Measurements from ENCODE around the gene REEP6. TPM values are rescaled to one million over a fixed set of nuclear protein-coding genes. Genes with fewer than 3 reads are reported as not detected.
A peak's percentile ranks its signal among the peaks of the same experiment; 100 is the strongest.
"Not testable (repeated sequence)": the region's sequence is repeated elsewhere in the genome, so short reads cannot be mapped to it uniquely, and the experiment has no call there.

Gene REEP6
- total RNA-seq, 1 donor from 2014 or later: 0.31 TPM

GRCh38 chr19:1507763-1508506 lies 17.0 kb downstream of the REEP6 start:
- peak; percentile 92 for DNase-seq

- no peak for DNase-seq
Measured at GRCh38 chr19:1508507-1508856, 17.5 kb downstream of the REEP6 start.

DNA sequence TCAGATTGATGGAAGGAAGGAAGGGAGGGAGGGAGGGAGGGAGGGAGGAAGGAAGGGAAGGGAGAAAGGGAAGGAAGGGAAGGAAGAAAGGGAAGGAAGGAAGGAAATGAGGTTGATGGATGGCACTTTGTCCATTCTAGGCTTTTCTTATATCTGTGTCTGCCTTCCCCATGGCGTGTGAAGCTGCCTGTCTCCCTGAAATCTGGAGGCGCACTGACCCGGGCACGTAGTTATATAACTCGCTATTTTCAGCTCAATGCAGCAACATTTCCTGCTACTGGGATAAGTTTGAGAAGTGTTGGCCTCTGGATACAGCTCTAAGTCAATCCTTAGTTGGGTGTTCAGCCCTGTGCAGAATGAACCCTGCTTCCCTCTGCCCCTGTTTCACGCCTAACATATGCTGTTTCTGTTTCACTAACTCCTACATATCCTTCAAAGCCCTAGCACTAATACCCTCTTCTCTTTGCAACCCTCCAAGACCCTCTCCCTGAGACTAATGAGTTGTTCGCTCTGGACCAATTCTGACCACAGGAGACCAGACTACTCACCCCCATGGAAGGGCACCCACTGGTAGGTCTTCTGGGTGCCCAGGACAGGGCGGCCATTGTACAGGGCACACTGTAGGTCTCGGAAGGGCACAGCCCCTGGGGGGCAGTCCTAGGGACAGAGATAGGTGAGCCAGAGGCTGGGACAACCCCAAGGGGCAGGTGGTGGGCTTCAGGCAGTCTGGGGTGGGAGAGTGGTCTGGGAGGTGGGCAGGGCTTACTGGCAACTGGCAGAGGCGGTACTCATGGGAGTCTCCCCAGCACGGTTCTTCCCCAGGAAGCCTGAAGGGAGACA lies 18.8 kb downstream of the REEP6 start:
- DNase-seq: no peak

DNA sequence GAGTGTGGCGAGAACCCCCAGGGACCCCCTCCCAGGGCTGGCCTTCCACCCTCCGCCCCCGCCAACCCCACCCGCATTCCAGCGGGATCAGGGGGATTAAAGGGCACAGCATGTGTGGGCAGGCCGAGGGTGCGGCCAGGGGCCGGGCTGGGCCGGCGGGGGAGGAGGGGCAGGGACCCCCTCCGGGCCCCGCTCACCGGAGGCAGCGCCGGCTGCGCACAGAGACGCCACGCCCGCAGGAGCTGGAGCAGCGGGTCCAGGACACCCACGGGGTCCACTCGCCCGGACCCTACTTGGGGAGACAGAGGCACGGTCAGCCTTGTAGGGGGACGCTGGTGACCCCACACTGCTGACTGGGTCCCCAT lies 19.4 kb downstream of the REEP6 start:
- DNase-seq: no peak

DNA sequence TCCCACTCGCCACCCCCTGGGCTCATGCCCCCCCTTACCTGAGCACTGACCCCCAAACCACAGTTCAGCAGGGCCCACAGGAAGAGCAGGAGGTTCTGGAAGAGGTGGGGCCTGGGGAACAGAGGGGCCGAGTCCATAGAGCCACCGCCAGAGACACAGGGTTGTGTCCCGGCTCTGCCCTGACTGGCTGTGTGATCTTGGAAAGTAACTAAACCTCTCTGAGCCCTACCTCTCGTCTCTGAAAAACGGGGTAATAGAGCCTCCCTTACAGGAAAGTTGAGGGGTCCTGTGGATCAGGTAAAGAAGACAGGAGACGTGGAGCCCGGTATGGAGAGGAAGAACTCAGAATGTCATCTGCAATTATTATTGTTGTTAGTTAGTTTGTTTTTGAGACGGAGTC lies 19.8 kb downstream of the REEP6 start:
- no peak for DNase-seq

DNA sequence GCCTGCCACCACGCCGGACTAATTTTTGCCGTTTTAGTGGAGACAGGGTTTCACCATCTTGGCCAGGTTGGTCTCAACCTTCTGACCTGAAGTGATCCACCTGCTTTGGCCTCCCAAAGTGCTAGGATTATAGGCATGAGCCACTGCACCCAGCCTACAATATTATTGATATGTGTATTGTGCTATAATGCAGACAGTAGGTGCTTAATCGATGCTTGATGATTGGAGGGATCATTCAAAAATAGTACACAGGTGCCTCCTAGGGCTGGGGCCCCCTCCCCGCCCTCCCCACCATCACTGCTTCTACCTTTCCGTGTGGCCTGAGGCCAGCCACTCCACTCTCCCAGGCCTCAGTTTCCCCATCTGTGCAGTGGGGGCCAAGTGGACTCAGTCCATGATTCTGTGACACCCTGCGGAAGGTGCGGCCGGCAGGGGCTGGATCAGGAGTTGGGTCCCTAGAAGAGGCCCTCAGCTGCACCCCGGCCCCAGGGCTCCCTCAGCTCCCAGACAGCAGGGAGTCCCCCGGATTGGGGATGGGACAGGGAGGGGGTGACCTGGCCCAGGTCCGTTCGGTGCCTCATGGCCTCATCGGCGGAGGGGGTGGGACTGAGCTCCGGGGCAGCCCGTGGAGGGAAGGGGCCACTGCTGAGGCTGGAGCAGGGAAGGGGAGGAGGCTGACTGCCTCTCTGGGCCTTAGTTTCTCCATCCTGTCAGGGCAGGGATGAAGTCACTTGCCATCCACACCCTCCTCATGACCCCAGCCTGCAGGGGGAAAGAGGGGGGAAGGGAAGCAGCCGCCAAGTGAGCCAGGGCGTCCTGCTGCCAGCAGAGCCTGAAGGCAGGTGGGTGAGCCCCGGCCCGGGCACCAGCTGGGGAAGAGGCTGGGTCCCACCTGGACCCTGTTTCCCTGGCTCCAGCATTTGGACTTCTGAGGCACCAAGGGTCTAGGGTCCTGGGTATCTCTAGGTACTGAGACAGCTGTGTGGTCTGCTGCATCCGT lies 20.6 kb downstream of the REEP6 start:
- DNase-seq: no peak

DNA sequence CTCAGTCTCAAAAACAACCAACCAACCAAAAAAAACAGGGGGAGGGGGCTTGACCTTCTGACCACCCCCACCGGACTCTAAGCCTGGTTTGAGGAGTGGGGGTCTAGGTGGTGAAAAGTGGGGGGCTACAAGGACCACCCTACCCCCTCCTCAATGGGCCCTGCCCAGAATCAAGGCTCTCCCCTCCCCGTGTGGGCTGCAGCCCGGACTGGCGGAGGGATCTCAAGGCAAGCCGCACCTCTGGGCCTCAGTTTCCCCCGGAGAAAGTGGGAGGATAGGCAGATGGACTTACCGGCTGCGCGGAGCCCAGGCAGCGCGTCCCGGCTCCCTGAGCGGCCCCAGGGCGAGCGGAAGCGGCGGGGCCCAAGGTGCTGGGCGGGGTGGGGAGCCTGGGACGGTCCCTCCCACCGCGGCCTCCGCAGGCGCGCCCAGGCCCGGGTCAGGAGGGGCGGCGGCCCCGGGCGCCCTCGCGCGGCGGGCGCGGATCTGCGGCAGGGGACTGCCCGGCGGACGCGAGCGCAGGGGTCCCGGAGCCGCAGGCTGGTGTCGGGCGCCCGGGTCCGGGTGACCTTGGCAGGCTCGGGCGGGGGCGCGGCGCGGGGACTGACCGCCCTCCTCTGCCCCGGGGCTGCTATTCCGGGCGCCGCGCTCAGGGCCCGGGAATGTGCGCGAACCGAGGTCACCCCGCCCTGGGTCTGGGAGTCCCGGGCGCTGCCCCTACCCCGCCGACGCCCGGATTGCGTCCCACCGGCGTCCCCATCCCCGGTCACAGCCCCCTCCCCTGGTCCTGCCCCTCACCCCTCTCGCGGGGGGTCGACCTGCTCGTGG lies 21.9 kb downstream of the REEP6 start, which contains the start of gene ADAMTSL5:
ADAMTSL5 (minus strand) TSS at position 349 of the 828 bp plus-strand sequence. CDS start 2,076 bp downstream, outside the sequence.
- no peak for DNase-seq

GRCh38 chr19:1513499-1514294 lies 22.7 kb downstream of the REEP6 start:
- no peak for DNase-seq

- no peak for DNase-seq
Measured at GRCh38 chr19:1514295-1514661, 23.3 kb downstream of the REEP6 start.

GRCh38 chr19:1514986-1515721 lies 24.2 kb downstream of the REEP6 start:
- no peak for DNase-seq

DNA sequence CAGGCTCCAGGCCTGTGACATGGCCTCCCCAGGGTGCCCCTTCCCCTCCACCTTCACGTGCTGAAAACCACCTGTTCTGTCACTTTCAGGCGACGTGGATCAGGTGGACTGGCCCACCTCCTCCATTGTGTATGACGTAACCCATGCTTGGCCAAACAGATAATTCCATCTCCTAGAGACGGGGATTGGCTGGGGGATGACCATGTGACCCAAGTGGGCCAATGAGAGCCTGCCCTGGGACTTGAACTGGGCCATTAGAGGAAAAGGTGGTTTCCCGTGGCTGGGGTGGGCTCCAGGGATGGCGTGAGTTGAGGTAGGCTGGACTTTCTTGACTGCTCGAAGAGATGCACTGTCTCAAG lies 25.4 kb downstream of the REEP6 start:
- no peak for DNase-seq

DNA sequence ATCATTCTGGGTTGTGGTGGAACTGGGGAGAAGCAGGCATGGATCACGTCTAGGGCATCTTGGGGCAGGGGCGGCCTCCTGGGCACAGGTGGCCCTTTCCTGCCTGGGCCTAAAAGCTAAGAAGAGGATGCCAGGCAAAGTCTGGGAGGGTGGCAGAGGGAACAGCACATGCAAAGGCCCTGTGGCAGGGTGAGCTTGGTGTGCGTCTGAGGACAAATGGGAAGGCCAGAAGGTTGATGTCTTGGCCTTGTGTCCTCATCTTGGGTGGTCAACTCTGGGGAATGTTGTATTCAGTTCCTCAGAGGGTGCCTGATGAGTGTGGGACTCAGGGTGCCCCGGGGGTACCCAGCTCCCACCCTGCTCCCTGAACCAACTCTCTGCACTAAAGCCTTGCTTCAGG lies 27.5 kb downstream of the REEP6 start:
- no peak for DNase-seq

DNA sequence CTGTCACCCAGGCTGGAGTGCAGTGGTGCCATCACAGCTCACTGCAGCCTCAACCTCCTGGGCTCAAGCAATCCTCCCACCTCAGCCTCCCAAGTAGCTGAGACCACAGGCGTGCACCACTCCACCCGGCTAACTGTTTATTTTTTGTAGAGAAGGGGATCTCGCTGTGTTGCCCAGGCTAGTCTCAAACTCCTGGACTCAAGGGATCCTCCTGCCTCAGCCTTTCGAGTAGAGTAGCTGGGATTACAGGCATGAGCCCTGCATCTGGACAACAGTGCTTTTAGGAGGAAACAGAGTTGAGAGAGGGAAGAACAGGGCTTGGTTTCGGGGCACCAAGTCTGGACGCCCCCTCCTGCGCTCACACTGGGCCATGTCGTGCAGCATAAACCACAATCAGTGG lies 28.8 kb downstream of the REEP6 start:
- not testable (repeated sequence) for DNase-seq

DNA sequence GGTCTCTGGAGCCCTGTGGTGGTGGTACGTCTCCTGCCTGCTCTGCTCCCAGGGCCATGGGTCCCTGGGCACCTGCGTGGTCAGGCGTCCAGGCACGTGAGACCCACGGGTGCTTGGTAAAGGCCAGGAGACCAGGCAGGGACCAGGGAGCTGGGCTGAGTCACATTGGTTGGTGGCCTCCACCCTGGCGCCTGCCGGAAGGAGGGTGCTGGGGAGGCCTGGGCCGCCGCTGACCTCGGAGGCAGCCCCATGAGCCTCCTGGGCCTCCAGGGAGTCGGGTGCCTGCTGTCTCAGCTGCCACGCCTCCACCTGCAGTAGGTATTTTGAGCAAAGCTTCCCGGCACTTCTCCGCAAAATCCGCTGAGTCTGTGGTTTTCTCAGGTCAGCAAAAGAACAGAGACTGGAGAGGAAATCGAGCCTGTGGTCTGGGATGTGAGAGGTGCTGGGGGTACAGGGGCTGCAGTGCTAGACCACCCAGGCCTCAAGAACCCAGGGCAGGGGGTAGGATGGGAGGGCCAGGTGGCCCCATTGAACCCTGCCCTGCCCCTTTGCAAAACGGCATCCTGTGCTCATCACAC lies 29.3 kb downstream of the REEP6 start:
- no peak for DNase-seq

- no peak for DNase-seq
Measured at GRCh38 chr19:1521636-1522035, 30.7 kb downstream of the REEP6 start.

- DNase-seq: no peak
Measured at GRCh38 chr19:1522061-1522460, 31.1 kb downstream of the REEP6 start.

DNA sequence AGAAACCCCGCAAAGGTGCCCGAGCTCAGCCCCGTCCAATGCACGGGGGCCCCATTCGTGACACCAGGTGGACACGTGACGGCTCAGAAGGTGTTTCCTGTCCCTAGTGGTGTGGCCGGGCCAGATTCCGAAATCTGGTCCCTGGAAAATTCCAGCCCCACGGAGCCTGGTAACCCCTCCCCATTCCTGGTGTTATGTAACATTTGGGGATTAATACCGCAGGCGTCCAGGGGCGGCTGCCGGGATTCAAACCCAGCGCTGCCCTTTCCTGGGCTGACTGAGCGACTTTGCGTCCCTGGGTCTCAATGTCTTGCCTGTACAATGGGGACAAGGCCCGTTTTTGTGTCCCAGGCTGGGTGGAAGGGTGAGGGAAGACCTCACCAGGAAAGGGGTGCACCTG lies 31.9 kb downstream of the REEP6 start:
- DNase-seq: no peak

DNA sequence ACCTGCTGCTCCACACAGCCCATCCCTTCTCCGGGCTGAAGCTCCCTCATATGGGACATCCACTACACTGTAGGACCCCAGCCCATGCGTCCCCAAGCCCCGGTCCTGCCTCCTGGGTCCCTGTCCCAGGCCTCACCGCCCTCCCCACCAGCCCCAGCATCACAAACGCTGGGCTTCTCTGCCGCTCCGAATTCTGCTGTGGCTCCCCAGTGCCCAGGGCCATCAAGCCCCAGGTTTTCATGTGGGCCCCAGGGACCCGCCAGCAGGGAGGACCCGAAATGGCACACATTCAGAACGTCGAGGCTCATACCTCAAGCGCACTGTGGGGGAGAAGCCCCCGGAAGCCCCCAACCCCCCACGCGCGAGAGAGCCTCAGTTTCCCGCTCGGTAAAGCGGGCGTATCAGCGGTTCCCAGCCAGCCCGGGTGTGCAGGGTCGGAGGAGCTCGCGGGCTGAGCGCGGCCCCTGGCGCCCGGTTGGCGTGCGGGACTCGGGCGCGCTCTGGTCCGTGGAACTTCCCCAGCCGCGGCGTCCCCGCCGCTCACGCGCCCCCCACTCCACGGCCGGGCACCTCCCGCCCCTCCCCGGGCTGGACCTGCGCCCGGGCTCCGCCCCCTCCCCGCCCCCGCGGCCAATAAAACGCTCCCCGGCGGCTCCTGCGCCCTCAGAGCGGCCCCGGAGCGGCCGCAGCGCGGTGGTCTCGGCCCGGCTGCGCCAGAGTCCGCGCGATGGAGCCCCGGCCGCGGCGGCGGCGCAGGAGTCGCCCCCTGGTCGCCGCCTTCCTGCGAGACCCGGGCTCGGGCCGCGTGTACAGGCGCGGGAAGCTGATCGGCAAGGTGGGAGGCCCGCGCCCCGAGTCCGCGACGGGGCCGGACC lies 32.7 kb downstream of the REEP6 start, which contains the start of gene PLK5:
PLK5 (plus strand) TSS at position 666 of the 875 bp plus-strand sequence. CDS start 2,920 bp downstream, outside the sequence.
- DNase-seq: no peak
